SK-N-MC (cell line): ENCODE results near the gene VAV1.
"Not testable (repeated sequence)": the region's sequence is repeated elsewhere in the genome, so short reads cannot be mapped to it uniquely, and the experiment has no call there.

Experiments used
- DNase-seq: peaks from one replicate; pipeline ENCODE4 v3.0.0-alpha.2; 2011; ENCODE audit warnings: low read depth, low spot score
- H3K27ac ChIP-seq: fragments of 200-600 bp; sonication (generic); 2 replicates; pipeline ENCODE4 v1.5.1; 2016; ENCODE audit warnings: mixed run types
- H3K36me3 ChIP-seq: fragments of 200-600 bp; sonication (generic); 2 replicates; pipeline ENCODE4 v1.6.1; 2017; ENCODE audit warnings: antibody characterized with exemption, low read length, mixed read lengths; ENCODE audit not compliant: insufficient read depth
- H3K4me3 ChIP-seq: fragments of 200-600 bp; sonication (generic); 2 replicates; pipeline ENCODE4 v1.5.1; 2016
- H3K9ac ChIP-seq: fragments of 200-600 bp; sonication (generic); 2 replicates; pipeline ENCODE4 v1.8.0; 2017; ENCODE audit warnings: mixed run types, mixed read lengths; ENCODE audit not compliant: insufficient read length
- H3K9me3 ChIP-seq: fragments of 200-600 bp; sonication (generic); 2 replicates; pipeline ENCODE4 v1.6.1; 2017; ENCODE audit warnings: low read depth, mild to moderate bottlenecking, antibody characterized with exemption, low read length, moderate library complexity, mixed read lengths
- EZH2 ChIP-seq: fragments of 200-600 bp; sonication (generic); IDR thresholded peaks from one replicate; pipeline ENCODE4 v1.6.1; 2017; ENCODE audit warnings: antibody characterized with exemption
- FOXP2 ChIP-seq: optimal IDR thresholded peaks from 2 replicates; pipeline ENCODE3; 2011; ENCODE audit warnings: mild to moderate bottlenecking, moderate library complexity; ENCODE audit not compliant: insufficient read depth; ENCODE audit errors: extremely low read length, control extremely low read depth
- POLR2AphosphoS5 ChIP-seq: IDR thresholded peaks from 2 replicates; pipeline ENCODE4 v1.6.1; 2012; ENCODE audit warnings: mild to moderate bottlenecking, low read depth, low read length, borderline replicate concordance

The VAV1 gene

GRCh38 chr19:6774821-6775707 is 2.6 kb downstream of the VAV1 start:
- H3K9ac ChIP-seq, result no peak overlapping the region
- DNase-seq, result no peak

GRCh38 chr19:6776045-6776444 is 3.5 kb downstream of the VAV1 start:
- not testable (repeated sequence) for H3K27ac ChIP-seq, H3K9ac ChIP-seq, DNase-seq, H3K36me3 ChIP-seq, H3K4me3 ChIP-seq, H3K9me3 ChIP-seq

More at GRCh38 chr19:6774821-6775707, 2.6 kb downstream of the VAV1 start:
- H3K36me3 ChIP-seq, result no peaks in the 10 kb centered on the region
- TF ChIP-seq FOXP2, result no peak
- no peak for TF ChIP-seq POLR2AphosphoS5
- no peak for TF ChIP-seq EZH2
- H3K9me3 ChIP-seq, result no peaks in the 10 kb centered on the region
- H3K4me3 ChIP-seq, result no peak overlapping the region
- H3K27ac ChIP-seq, result no peak overlapping the region

GRCh38 chr19:6776999-6777398 is 4.5 kb downstream of the VAV1 start:
- no peak for DNase-seq
- Histone ChIP-seq H3K36me3 (no peaks in the 10 kb centered on the region), H3K9me3 (no peaks in the 10 kb centered on the region), H3K4me3 (no peak overlapping the region), H3K9ac (no peak overlapping the region), H3K27ac (no peak overlapping the region)
- no peak for TF ChIP-seq POLR2AphosphoS5
- no peak for TF ChIP-seq FOXP2
- no peak for TF ChIP-seq EZH2

GRCh38 chr19:6777434-6777833 is 4.9 kb downstream of the VAV1 start:
- no peaks in the 10 kb centered on the region for H3K9me3 ChIP-seq
- TF ChIP-seq EZH2 (no peak), FOXP2 (no peak), POLR2AphosphoS5 (no peak)
- H3K4me3 ChIP-seq, result no peak overlapping the region
- H3K36me3 ChIP-seq, result no peaks in the 10 kb centered on the region
- DNase-seq, result no peak
- no peak overlapping the region for H3K9ac ChIP-seq
- no peak overlapping the region for H3K27ac ChIP-seq

GRCh38 chr19:6778386-6778785 is 5.9 kb downstream of the VAV1 start:
- no peaks in the 10 kb centered on the region for H3K9me3 ChIP-seq
- H3K4me3 ChIP-seq, result no peak overlapping the region
- TF ChIP-seq EZH2 (no peak), FOXP2 (no peak), POLR2AphosphoS5 (no peak)
- no peaks in the 10 kb centered on the region for H3K36me3 ChIP-seq
- no peak for DNase-seq
- H3K27ac ChIP-seq, result no peak overlapping the region
- H3K9ac ChIP-seq, result no peak overlapping the region

- no peak overlapping the region for H3K9ac ChIP-seq
- TF ChIP-seq POLR2AphosphoS5, result no peak
- no peak for TF ChIP-seq EZH2
- no peak for TF ChIP-seq FOXP2
- DNase-seq, result no peak
- no peak overlapping the region for H3K27ac ChIP-seq
- H3K36me3 ChIP-seq, result no peaks in the 10 kb centered on the region
- no peaks in the 10 kb centered on the region for H3K9me3 ChIP-seq
- H3K4me3 ChIP-seq, result no peak overlapping the region
Measured at GRCh38 chr19:6779206-6779605, 6.7 kb downstream of the VAV1 start.

GRCh38 chr19:6787393-6787792 is 14.9 kb downstream of the VAV1 start:
- TF ChIP-seq FOXP2 (no peak), EZH2 (no peak), POLR2AphosphoS5 (no peak)
- no peak for DNase-seq
- H3K9me3 ChIP-seq, result no peaks in the 10 kb centered on the region
- H3K36me3 ChIP-seq, result no peaks in the 10 kb centered on the region
- no peak overlapping the region for H3K9ac ChIP-seq
- no peak overlapping the region for H3K4me3 ChIP-seq
- no peak overlapping the region for H3K27ac ChIP-seq

- Histone ChIP-seq H3K9ac (no peak overlapping the region), H3K4me3 (no peak overlapping the region), H3K27ac (no peak overlapping the region), H3K9me3 (no peaks in the 10 kb centered on the region), H3K36me3 (no peaks in the 10 kb centered on the region)
- TF ChIP-seq EZH2 (no peak), POLR2AphosphoS5 (no peak), FOXP2 (no peak)
- DNase-seq, result no peak
Measured at GRCh38 chr19:6788896-6789295, 16.4 kb downstream of the VAV1 start.
